ENCODE measurements around the gene PDK2. TPM values are rescaled to one million over a fixed set of nuclear protein-coding genes. Genes with fewer than 3 reads are reported as not detected.

The PDK2 gene
- total and polyA plus RNA-seq, 9 of the 15 experiments (the other 6 are each of a cell fraction or from before 2014, with no cell fraction given) = 0.03 to 2.5 (median 1.4) TPM

- no peak for TF ChIP-seq GTF3C2 (IDR thresholded peaks at IDR 0.05; ENCODE audit: borderline replicate concordance, extremely low read depth, insufficient read length)
- TF ChIP-seq ZNF253 (CRISPR knock-in tag; conservative IDR thresholded peaks at IDR 0.05) = no peak
- TF ChIP-seq FOXP4 (CRISPR knock-in tag; IDR thresholded peaks at IDR 0.05; ENCODE audit: borderline replicate concordance) = peak; percentile 86; the same call in 1 of the 2 replicates
- TF ChIP-seq ELF1 (tag; IDR thresholded peaks at IDR 0.05) = no peak
- TF ChIP-seq PRDM10 (IDR thresholded peaks at IDR 0.05; ENCODE audit: partially characterized antibody) = peak; percentile 71
- TF ChIP-seq RCOR1 (IDR thresholded peaks at IDR 0.05; ENCODE audit: borderline replicate concordance in 1 of 2, low read depth in 2 of 2, low read length in 2 of 2) = peak in 1 of 2 experiments; percentile 87; a peak in 2 of 4 replicates
- TF ChIP-seq SMARCC2 (IDR thresholded peaks at IDR 0.05; ENCODE audit: low read depth) = no peak
- TF ChIP-seq MAFK (IDR thresholded peaks at IDR 0.05; ENCODE audit: low read length) = no peak
- no peak for TF ChIP-seq PATZ1 (CRISPR knock-in tag; IDR thresholded peaks at IDR 0.05; ENCODE audit: borderline replicate concordance)
- peak; percentile 81; the same call in 1 of the 2 replicates for TF ChIP-seq XRCC5 (IDR thresholded peaks at IDR 0.05; ENCODE audit: low read depth, low read length)
- TF ChIP-seq HMGXB4 (CRISPR knock-in tag; IDR thresholded peaks at IDR 0.05) = 0 out of 2 replicates have a peak, but pooled peaks have one; percentile 49
- TF ChIP-seq PHF21A (IDR thresholded peaks at IDR 0.05; ENCODE audit: borderline replicate concordance, low read depth) = peak; percentile 29; the same call in 1 of the 2 replicates
These were observed 66.1 kb downstream of the PDK2 start (continued) for GRCh38 chr17:50161023-50161910.

Data from K562 (cell line).